ENCODE data around the gene NOL4L.

Gene NOL4L, protein sequence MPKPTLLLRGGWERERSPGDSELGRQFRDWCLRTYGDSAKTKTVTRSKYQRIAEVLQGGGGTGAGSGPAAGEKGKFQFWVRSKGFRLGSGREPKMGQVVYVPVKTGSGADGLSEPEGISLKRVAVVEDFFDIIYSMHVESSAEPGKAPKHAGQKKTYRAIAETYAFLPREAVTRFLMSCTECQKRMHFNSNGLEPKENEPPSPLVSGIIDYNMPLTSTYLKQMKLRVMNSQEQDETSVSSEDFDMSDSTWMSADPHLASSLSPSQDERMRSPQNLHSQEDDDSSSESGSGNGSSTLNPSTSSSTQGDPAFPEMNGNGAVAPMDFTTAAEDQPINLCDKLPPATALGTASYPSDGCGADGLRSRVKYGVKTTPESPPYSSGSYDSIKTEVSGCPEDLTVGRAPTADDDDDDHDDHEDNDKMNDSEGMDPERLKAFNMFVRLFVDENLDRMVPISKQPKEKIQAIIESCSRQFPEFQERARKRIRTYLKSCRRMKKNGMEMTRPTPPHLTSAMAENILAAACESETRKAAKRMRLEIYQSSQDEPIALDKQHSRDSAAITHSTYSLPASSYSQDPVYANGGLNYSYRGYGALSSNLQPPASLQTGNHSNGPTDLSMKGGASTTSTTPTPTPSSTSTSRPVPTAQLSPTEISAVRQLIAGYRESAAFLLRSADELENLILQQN

DNA sequence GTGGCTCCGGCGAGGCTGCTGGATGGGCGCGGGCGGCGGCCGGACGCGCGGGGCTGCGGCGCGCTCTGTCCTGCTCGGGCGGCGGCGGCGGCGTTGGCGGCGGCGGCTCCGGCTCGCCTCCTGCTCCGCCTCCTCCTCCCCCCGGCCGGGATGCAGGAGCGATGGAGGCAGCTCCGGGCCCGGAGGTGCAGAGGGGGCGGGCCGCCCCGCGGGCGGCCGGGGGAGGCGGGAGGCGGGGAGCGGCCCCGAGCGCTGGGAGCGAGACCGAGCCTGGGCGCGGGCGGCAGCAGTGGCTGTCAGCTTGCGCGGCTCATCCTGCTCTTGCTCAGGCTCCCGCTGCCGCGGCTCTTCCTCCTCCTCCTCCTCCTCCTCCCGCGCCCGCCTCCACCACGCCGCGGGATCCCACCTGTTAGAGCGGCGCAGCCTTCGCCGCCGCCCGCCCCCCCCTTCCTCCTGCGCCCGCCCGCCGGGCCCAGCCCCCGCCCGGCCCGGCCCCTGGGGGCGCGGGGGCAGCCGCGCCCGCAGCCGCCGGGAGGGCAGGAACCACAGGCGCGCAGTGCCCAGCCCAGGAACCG is at the start of gene NOL4L:
Gene NOL4L, minus strand, starts transcription at position 323 of the 575 bp plus-strand sequence. CDS start 443 bp downstream, outside the sequence.
- no peak for FAIRE-seq

DNA sequence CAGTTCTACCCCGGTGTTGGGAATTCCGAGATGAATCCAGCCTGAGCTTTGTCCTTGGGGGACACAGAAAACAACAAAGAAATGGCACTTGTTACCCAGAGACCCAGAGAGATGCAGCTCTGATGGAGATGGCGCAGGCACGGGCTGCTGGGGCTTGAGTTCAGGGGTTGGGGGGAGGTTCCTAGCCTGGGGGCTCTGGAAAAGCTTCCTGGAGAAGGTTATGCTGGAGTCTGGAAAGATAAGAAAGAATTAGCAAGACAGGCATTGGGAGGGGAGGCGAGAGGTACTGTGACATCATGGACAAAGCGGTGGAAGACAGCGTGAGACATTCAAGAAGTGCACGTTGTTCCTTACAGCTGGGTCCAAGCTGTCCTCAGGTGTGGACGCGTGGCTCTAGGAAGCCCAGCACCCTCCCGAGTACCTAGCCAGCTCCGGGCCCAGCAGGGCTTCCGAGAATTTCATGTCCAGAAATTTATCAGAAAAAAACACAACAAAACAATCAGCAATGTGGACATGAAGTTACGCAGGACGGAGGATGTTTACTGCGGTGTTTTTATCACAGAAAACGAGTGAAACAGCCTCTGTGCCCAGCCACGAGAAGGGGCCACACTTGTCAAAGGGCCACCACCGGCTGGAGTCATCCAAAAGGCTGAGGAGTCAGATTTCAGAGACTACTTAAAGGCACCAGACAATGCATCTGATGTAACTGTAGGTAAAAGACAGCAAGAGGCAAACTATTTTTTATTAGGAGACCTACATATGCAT is 49.1 kb upstream of the NOL4L start:
- FAIRE-seq: no peak

DNA sequence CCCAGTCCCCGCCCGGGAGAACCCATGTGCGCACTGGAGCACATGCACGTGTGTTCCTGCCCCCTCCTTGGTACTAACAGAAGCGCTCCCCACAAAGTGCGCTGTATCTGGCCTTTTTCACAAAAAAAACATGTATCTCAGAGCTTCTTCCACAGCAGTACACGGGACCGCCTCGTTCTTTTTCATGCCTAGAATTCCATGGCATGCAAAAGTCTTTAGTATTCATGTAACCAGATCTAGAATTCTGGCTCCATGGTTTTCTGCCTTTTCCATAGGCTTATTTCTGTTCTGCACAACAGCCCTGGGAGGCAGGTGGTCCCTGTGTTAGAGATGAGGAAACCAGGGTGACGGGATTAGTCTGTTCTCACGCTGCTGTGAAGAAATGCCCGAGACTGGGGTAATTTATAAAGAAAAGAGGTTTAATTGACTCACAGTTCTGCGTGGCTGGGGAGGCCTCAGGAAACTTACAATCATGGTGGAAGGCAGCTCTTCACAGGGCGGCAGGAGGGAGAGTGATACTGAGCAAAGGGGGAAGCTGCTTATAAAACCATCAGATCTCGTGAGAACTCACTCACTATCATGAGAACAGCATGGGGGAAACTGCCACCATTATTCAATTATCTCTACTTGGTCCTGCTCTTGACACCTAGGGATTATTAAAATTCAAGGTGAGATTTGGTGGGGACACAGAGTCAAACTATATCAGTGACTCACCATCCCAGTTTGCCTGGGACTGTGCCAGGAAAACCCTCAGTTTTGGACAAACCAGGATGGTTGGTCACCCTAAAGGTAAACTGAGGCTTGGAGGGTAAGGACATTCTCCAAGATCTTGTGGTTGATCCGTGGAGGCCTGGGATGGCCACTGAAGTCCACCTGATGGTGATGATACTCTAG is 47.6 kb upstream of the NOL4L start:
- FAIRE-seq: no peak

DNA sequence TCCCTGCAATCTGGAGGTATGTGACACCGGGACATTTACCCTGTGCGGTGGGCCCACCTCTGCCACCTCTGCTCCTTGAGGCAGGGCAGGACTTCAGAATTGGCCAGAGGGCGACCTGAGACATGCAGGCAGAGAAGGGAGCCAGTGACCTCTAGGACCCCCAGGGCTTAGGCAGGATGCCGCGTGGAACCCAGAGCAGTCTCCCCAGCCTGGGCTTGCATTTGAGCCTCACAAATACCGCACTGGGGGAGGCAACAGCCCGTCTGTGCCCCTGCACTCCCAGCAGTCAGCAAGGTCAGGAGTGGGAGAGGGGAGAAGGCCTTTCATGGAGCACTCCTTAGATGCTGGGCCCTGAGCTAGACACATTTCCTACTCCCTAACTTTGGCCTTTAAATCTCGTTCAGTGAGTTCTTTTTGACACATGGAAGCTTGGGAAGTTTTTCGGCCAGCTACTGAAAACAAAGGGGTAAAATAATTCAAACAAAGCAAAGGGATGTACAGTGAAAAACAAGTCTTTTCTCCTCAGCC is 46.9 kb upstream of the NOL4L start:
- no peak for FAIRE-seq

DNA sequence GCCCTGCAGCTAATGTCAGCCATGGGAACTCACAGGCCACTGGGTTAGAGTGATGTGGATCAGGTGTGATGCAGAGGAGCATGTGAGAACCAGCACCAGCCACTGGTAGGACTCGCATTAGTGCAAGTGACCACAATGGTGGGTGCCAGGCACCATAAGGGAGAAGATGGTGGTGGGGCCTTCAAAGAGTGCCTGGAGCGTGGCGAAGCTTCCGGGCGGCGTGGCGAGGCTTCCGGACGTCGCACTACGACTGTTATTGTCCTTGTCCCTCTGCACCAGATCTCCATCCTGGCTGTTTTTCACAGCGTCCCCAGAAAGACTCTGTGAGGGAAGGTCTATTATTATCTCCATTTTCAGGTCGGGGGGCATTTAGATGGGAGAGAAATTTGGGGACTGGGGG is 44.7 kb upstream of the NOL4L start:
- FAIRE-seq: no peak

DNA sequence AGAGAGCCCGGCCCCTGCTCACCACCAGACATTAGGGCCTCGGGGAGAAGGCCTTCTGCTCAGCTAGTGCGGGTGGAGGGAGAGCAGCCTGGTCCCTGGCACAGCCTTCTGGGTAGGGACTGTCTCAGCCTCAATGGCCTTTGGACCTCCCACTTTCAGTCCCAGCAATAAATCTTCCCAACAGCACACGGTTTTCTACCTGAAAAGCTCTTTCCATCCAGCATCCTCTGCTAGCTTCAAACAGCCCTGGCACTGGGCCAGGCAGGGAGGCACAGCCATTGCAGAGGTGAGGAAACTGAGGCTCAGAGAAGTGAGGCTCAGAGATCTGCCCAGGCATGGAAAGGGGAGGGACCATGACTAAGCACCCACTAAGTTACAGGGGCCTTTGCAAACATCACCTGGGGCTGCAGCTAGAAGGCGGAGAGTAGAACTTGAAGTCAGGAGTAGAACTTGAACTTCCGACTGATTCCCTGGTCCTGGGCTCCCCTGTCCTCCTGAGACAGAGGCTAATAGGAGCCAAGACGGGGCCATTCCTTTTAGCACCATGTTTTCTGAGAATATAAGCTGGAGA is 43.9 kb upstream of the NOL4L start:
- no peak for FAIRE-seq

DNA sequence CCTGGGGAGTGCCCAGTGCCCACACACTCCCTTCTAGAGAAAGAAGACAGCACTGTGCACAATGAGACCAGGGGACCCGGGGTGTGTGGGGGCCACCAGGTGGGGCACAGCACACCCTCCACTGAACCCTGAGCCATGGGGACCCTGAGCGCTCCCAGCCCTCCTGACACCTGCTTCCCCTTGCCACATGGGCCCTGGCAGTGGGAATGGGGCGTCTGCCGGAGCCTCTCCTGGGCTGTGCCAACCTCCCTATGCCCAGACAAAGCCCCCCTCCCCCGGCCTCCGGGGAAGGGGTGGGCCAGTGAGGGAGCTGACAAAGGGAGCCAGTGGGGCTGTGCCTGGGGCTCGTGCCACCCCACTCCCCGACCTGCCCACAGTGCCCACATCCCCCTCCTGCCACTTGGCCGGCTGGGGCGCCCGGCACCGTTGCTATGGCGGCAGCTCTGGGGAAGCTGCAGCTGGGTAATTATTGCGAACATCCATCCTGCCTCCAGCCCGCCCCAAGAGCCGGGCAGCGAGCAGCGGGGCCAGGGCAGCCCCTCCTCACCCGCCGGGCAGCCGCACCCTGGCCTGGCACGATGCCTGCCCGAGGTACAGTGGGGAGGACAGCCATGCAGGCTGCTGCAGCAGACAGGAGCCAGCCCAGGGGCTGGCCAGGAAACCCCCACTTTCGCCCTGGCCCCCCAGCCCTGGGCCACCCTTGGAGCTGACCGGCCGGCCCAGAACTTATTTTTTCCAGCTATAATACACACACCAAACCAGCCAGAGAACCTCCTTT is 41.9 kb upstream of the NOL4L start:
- no peak for FAIRE-seq

DNA sequence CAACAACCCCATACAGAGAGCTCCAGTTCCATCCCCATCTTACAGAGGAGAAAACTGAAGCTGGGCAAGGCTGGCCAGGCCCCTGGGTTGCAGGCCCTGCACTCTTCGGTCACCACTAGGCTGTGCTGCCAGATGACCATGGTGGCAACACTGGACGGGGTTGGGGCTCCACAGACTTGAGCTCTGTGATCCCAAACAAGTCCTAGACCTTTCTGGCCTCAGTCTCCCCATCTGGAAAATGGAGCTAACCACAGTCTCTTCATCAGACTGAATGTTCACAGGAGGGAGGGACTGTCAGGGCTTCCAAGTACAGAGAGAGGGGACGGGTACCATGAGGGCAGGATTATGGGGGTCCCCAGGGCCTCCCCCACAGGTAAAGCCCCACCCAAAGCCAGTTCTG is 41.3 kb upstream of the NOL4L start:
- FAIRE-seq: no peak

DNA sequence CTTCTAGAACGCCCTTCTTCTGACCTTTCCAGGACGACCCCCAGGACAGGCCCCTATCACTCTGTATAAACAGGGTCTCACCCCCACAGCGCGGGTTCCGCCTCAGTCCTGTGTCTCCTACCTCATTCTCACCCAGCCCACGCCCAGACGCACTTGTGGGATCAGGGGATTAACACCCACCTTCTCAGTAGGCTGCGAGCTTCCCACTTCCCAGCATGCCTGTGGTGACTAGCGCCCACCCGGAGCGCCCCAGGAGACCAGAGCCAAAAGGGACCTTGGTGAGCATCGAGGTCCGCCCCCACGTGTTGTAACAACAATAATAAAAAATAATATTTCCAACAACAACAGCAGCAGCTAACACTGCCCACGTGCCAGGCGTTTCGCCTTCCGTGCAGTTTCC is 40.9 kb upstream of the NOL4L start:
- FAIRE-seq: no peak

DNA sequence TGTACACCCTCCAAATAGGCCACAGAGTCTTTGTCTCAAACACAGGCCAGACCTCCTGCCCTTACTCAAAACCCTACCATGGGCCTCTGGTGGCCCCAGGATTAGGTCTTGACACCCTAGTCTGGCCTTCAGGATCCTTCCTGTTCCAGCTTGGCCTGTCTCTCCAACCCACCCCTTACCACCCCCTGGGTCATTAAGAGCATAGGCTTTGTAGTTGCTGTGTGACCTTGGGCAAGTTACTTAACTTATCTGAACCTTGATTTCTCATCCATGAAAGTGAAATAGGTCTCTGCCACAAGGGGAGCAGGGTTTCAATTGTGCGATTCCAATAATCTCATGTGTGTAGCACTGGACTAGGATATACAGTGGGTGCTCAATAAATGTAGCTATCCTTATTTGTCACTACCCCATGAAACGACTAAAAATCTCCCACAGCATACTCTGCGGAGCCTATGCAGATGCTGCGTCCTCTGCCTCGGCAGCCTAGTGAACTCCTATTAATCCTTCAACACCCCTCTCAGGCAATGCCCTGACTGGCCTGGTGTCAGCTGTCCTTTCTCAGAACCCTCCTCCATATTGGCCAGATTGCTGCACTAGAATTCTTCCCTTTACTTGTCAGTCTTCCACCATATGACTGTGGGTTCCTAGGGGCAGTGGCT is 39.7 kb upstream of the NOL4L start:
- FAIRE-seq: no peak

DNA sequence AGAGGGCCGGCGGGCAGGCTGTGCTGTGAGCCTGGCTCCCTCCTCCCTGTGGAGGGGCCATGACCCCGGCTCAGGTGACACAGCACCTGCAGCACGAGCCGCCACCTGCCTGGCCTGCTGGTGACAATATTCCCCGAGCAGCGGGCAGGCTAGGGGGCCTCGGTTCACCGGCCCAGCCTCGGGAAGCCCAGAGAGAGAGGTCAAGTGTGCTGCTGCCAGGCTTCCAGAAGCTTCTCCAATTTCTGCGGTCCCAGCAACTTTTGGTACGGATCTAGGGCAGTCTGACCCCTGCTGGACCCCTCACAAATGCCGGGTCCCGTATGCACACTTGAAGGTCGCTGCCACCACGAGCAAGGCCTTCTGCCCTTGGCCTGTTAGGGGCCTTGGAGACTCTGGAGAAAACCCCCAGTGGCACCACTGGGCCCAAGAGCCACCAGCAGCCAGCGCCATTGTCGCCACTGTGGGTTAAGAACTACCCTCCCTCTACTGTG is 38.6 kb upstream of the NOL4L start:
- no peak for FAIRE-seq

DNA sequence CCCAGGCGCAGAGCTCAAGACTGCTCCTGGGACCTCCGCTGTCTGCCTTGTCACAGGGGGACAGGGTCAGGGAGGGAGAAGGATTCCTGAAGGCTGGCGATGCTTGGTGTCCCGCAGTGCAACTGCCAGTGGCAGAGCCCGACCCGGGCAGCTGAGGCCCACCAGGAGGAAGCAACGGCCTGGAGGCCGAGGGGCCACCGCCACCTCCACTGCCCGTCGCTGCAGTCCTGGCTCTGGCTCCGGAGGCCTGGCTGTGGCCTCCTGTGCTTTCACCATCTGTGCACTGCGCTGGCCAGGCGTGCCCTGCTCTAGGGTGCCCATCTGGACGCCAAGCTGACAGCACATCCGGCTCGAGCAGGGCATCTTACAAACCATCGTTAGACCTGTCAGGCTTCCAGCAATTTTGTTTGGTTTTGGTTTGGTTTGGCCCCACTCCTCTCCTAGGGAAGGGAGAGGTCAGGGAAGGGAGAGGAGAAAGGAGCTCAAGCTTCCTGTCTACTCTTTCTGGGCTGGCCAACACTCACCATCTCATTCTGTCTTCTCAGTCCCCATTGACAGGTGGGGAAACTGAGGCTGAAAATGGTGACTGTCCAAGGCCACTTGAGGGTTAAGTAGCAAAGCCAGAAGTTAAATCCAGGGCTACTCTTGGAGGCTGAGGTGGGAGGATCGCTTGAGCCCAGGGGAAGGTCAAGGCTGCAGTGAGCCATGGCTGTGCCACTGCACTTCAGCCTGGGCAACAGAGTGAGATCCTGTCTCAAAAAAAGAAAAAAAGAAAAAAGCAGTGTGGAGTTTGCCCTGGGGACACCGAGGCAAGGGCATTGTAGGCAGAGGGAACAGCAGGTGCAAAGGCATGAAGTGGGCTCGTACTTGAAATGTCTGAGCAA is 37.7 kb upstream of the NOL4L start:
- no peak for FAIRE-seq

DNA sequence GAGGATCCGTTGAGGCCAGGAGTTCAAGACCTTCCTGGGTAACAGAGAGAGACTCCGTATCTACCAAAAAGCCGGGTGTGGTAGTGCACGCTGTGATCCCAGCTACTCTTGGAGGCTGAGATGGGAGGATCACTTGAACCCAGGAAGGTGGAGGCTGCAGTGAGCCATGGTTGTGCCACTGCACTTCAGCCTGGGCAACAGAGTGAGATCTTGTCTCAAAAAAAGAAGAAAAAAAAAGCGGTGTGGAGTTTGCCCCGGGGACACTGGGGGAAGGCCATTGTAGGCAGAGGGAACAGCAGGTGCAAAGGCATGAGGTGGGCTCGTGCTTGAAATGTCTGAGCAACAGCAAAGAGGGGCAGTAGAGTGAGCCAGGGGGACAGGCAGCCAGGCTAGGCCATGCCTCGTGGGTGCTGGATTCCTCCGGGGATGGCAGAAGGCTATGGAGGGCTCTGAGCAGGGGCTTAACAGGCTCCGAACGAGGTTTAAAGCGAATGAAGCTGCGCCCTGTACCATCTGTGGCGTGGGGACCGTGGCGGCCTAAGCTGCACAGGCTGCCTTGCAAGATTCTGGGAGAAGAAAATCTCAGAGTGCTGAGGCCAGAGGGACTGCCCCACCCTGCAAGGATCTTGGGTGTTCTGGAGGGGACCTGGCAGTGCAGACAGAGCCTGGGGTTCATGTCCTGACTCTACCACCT is 36.9 kb upstream of the NOL4L start:
- FAIRE-seq: no peak

DNA sequence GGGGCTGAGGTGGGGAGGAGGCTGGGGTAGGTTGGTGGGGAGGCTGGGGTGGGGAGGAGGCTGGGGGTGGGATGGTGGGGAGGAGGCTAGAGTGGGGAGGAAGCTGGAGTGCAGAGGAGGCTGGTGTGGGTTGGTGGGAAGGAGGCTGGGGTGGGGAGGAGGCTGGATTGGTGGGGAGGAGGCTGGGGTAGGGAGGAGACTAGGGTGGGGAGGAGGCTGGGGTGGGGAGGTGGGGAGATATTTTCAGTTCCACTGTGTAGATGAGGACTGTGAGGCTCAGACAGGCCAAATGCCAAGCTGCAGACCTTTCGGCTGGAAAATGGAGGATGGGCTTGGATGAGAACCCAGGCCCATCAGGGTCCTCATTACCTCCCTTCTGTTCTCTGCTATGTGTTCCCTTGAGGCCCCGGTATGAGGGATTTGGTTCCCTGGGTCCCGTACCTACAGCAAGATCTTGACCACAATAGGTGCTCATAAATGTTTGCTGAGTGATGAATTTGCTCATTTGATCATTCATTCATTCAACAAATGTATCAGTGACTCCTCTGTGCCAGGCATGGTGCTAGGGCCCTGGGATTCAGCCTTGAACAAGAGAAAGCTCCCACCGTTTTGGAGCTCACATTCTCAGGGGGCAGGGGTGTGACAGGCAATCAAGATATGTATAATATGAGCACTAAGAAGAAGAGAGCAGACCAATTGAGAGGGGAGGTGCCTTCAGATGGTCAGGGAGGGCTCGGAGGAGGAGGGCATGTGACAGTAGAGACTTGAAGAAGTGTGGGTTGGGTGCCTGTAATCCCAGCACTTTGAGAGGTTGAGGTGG is 36.1 kb upstream of the NOL4L start:
- no peak for FAIRE-seq

DNA sequence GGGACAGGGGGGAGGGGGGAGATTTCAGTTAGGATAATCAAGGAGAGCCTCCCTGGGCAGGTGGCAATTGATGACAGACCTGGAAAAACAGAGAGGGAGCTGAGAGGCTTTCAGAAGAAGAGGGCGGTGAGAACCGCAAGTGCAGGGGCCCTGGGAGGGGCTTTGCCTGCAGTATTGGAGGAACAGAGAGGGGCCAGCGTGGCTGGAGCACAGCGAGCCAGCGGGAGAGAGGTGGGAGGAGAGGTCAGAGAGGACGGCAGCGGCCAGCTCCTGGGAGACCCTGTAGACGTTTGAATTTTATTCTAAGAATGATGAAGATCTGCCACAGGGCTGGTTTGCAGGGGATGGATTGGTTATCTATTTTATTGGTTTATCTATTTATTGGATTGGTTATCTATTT is 34.5 kb upstream of the NOL4L start:
- FAIRE-seq: no peak

DNA sequence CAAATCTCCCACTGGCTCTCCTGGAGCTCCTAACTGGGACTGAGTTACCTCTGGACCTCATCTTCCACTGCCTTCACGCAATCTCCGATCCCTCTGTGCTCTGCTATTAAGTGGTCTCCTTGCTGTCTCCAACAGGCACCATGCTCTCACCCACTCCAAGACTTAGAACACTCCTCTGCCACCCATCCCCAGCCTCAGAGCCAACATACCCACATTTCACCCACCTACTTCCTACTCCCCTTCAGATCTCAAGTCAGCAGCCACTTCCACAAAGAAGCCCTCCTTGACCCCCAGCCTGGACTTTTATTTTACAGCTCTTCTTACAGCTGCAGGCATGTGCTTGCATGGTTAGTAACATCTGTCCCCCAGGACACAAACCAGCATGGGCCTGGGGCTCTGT is 29.6 kb upstream of the NOL4L start:
- FAIRE-seq: no peak

DNA sequence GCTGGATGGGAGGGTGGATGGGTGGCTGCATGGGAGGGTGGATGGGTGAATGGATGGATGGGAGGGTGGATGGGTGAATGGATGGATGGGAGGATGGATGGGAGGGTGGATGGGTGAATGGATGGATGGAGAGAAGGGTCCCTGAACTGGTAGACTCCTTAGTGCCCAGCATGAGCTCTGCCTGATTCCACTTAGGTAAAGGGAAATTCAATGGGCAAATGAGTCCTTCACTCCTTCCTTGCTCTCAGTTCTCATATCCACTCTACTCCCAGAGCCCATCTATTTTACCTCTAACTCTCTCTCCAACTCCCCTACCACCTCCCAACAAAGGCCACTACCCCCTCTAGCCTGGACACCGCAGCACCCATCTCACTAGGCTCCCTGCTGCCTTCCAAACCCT is 29.2 kb upstream of the NOL4L start:
- FAIRE-seq: no peak

Measured in TTC549 (cell line).